NCI-H1694 (cell line): ENCODE measurements around the gene VASN.
"Not testable (repeated sequence)": the region's sequence is repeated elsewhere in the genome, so short reads cannot be mapped to it uniquely, and the experiment has no call there.

ENCODE experiments used
- DNase-seq: peaks from one replicate; lab custom pipeline; 2025; lab: John Stamatoyannopoulos, UW

VASN gene

DNA sequence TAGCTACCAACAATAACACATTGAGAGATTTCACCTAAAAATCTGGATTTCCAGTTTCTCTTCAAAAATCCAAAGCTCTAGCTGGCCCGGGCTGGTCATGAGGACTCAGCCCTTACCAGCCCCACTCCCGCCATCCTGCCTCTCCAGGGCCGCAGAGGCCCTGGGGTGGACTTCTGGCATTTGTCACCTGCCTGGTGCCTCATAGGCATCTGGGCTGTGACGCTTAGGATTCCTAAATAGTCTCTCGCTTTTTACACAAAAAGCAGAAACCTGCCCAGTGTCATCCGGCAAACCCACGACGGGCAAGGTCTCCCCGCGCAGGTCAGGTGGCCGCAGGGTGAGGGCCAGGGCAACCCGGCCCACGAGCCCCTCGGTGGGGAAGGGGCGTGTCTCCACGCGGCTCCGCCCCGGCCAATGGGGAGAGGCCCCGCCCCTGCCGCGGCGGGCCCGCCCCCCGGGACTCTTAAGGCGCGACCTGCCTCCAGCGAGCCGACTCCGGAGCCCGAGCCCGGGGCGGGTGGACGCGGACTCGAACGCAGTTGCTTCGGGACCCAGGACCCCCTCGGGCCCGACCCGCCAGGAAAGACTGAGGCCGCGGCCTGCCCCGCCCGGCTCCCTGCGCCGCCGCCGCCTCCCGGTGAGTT, at the start of gene VASN:
Gene VASN (plus strand): TSS at position 492 of the 644 bp plus-strand sequence. CDS start 9,030 bp downstream, outside the sequence.
- DNase-seq, result no peak

DNA sequence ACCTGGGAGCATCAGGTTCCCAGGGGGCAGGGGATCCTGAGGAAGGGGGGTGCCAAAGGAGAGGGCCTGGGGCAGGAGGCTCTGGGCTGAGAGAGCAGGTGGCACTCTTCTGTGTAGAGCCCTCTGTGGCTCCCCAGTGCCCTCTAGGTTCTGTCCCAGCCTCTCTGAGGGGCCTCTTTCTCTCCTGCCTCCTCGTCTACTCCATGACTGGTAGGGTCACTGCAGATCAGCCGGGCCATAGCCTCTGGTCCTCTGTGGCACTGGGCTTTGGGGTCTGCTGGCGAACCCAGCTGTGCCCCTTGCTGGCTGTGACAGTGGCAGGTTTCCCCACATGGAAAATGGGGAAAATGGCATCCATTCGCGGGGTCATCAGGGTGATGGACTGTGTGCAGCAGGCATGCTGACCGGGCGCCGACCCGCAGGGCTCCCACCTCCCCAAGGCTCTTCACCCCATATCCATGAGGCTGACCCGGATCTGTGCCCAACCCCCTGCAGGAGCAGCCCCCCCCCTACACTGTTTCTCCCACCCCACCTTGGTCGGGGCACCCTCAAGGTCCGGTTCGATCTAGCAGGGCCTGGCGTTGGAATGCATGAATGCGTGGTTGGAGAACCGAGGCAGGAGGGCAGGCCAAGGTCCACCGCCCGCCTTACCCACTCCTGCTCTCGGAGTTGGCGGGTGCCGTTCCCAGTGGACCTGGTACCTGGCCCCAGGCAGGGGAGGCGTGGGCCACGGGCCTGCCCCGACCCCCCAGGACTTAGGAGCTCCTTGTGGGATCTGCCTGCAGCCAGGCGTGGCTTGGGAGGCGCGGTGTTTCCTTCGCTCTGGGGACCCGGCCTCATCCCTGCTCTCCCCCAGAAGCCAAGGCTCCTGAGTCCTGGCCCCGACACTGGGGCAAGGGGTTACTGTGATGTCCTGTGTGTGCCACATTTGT, 49.3 kb upstream of the VASN start:
- DNase-seq, result no peak

DNA sequence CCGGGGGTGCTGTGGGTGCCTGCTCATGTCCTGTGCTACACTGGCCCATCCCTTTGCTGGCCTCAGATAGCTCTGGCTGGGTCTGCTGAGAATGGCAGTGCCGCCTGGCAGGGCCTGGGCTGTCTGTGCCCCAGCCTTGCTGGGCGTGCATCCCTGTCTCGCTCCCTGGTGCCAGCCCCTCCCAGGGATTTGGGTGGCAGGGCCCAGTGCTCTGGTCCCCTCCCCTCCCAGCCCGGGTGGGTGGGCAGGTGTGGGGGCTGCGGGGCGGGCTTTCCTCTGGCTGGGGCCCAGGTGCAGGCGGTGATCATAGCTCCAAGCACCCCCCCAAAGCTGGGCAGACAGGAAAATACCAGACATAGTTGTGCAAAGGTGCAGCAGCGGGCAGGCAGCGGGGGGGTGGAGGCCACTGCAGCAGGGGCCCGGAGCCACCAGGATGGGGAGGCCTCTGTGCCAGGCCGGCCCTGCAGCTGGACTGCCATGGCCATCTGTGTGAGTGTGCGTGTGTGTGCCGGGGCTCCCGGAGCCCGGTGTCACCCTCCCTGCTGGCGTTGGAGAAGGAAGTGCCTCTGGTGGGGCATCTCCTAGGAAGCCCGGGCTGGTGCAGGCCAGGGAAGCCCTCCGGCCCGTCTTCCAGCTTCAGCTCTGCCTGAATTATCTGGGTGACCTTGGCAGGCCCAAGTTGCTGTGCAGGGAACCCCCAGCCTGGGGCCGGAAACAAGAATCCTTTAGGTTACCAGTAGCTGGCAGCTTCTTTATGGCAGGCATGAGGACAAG, 48.4 kb upstream of the VASN start:
- no peak for DNase-seq

DNA sequence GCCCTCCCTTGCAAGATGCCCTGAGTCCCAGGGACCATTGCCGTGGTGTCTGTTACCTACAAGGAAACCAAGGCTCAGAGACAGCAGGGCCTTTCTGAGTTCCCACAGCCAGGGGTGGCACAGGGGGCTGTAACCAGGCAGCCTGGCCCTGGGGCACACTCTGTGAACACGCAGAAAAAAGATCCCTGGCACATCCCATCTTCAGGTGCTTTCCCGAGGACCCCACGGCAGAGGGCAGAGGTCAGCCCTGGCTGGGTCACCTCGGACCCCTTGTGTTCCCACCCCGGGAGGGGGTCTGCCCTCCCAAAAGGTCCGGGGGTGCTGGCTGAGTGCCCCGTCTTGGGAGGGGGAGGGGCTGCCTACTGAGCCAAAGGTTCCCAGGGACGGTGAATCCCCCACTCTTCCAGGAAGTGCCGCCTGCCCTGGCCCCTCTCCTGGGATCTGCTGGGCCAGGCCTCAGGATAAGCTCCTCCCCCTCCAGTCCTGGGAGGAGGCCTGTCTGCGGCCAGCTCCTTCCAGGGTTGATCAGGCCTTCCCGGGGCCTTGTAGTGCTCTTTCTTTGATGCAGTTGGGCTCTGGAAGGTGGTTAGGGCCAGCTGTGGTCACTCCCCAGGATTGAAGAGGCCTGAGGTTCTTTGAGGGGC, 47.7 kb upstream of the VASN start:
- DNase-seq, result no peak

DNA sequence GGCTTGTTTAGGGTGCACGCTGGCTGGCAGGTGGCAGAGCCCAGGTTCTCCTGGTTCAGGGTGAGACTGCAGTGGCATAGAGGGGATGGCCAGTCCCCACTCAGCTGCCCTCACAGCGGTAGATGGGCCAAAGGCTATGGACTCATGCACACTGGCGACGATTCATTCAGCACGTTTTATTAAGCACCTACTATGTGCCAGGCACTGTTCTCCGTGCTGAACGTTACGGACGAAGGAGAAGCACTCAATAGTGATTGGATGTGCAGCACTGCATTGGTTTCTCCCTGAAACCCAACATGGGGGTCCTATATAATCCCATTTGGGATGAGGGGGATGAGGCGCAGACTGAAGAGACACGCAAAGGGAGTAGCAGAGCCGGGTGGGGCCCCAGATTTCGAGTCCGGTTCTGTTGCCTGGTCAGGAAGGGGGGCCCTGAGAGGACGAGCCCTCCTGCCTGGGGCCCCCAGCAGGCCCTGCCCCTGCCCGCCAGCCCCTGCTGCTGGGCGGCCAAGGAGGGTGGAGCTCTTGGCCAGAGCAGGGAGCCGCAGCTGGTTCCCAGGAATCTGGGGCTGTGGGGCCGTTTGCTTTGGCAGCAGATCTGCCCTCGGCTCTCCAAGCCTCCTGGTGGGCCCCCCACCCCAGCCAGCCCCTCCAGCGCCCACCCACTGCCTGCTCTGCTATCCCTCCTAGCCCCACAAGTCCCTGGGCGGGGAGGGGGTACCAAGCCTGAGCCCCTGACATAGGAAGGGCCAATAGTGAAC, 47.0 kb upstream of the VASN start:
- DNase-seq, result no peak

DNA sequence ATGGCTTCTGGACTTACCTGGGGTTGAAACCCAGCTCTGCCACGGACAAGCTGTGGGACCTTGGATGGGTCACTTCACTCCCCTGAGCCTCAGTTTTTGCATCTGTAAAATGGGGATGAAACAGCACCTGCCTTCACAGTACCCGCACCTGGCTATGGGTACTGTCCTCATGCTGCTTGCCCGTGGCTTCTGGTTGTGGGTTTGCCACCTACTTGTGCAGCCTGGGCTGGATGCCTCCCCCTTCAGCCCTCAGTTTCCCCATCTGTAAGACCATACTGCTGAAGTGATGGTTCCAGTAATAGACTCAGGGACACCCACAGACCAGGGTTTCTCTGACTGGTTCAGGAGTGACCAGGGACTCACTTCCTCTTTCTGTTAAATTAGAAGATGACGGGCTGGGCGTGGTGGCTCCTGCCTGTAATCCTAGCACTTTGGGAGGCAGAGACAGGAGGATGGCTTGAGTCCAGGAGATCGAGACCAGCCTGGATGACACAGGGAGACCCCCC, 46.3 kb upstream of the VASN start:
- no peak for DNase-seq

DNA sequence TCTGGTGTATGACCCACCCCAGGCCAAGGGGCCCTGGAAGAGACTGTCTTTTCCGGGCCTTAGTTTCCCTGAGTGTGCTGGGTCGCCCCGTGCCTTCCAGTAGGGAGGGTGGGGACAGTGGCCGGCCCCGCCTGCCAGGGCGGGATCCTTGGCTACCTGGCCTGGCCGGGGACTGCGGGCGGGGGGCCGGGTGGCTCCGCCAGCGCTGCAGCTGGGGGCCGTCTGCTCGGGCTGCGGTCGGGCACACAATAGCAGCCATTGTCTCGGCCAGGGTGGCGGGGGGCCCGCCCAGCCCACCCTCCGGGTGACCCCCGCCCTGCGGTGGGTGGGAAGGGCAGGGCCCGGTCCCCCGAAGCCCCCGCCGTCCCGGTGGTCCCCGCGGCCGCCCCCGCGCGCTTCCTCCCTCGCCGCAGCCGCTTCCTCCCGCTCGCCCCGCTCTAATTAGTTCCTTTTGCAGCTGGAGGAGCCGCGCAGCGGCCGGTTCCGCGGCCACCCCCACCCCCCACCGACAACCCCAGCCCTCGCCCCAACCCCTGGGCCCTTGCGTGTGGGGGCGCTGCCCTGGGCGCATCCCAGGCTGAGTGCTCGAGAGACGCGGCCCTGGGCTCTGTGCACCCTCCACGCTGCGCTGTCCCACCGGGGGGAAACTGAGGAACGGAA, 44.1 kb upstream of the VASN start:
- no peak for DNase-seq

DNA sequence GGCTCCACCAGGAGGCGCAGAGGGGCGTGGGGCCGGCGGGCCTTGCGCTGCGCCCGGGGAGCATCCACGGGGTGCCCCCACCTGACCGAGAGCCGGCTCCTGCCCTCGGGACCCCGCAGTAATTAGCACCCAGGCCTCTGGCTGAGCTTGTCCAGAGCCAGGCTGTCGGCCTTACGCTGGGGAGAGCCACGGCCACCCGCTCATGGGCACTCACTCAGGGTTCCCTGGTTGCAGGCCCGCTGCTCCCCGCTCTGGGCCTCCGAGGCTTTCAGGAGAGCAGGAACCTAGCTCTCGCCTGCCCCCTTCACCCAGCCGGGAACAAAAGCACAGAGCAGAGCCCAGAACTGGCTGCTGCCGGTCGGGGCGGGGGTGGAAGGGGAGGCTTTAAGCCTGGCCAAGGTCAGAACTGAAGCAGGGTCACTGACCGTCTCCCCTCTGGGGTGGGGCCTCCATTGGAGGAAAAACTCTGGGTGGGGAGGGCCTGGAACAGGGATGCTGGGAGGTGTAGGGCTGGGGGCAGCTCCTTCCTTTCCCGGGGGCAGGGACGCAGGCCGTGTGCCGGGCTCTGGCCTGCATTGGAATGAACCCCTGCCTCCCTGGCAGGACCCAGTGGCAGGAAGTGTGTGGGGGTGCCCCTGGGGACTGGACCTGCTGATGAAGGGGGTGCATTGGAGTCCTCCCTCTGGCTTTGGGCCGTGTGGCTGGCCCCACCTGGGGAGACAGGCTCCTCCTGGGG, 43.4 kb upstream of the VASN start:
- no peak for DNase-seq

DNA sequence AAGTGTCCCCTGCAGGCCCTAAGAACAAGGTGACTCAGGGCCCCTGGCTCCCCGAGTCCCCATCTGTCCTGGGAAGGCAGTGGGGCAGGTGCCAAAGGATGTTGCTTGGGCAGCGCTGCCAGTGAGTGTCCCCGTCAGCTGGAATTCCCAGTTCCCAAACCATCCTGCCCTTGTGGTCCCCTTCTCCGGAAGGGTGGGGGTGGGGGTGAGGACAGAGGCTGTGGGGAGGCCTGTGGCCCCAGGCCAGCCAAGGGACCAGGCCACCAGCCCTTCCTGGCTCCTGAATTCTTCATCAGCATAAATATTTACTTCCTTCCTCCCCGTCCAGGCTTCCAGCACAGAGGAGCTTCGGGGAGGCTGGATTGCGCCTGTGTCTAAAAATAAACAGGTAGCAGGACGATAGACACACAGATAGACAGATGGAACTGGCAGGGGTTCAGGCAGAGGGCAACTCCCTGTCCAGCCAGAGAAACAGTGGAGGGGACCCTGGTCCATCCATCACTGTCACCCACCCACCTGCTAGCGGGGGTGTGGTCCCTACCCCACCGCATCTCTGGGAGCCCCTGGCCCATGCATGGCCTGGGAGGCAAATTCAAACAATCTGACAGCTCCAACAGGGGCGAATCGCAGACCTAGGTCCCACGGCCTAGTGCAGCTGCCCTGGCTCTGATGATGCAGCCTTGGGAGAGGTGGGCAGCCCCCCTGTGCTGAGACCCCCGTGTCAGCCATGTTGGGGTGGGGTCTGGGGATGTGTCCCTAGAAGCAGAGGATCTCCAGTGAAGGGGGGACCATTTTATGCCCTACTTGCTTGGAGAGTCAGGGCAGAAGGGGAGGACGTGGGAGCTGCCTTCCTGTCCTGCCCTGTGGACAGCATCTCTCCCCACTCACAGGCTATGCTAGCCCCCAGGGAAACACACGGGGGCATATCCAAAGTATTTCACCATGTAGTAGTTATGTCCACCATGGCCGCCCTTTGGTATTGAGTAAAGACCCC, 42.6 kb upstream of the VASN start:
- no peak for DNase-seq

DNA sequence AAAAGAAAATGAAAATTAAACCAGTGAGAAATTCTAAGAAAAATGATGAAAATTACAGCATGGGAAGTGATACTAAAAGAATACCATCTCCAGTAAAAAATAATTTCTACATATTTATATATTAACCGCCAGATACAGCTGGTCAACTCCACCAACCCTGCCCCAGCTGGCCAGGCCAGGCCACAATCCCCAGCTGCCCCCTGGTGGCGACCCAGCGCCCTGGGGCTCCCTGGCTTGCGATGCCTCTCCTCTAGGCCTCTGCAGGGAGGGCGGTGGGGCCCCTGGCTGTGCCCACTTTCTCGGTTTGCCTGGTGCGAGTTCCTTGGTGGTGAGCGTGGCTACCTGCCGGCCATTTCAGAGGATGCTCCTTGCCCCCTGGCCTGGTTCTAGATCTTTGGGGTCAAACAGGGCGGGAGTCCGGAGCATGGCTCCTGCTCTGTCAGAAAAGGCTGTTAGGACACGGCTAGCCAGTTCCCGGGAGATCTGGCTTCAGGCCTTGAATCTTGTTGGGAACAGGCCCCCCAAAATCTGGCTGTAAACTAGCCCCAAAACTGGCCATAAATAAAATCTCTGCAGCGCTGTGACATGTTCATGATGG, 41.3 kb upstream of the VASN start:
- DNase-seq, result peak; percentile 16

DNA sequence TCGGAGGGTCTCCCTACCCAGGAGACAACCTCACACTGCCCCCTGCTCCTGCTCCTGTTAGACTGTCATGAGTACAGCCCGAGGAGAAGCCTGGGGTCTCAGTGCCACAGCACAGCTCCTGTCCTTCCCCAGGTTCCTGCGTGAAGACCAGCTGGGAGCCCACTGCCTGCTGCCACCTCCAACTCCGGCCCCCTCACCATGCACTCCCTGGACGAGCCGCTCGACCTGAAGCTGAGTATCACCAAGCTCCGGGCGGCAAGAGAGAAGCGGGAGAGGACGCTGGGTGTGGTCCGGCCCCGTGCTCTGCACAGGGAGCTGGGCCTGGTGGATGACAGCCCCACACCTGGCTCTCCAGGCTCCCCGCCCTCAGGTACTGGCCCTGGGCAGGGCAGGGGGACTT, 39.6 kb upstream of the VASN start:
- DNase-seq, result no peak

DNA sequence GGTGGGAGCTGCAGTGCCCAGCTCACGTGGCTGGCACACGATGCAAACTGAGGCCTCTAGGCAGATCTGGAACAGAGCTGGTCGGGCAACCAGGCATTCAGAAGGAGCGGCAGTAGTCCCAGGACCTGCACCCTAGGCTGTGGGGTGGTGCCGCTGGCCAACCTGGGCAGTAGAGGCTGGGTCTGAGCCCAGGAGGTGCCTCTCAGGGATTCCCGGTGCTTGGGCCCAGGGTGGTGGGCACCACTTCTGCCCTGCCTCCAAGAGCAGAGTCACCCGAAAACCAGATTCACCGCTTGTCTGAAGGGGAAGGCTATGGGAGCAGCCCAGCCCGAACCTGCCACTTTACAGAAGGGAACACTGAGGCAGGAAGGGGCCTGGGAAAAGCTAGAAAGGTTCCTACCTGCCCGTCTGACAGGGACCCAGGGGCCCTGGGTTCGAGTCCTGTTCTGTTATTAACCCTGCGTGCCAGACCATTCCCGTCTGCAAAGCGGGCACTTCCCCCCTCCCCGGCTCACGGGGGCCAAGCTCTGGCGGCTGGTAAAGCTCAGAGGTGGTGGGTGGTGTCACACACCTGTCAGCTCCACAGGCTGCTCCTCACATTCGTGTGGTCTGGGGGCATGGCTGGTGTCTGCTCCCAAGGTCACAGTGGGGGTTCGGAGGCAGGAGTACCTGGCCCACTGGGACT, 38.9 kb upstream of the VASN start:
- DNase-seq, result no peak

DNA sequence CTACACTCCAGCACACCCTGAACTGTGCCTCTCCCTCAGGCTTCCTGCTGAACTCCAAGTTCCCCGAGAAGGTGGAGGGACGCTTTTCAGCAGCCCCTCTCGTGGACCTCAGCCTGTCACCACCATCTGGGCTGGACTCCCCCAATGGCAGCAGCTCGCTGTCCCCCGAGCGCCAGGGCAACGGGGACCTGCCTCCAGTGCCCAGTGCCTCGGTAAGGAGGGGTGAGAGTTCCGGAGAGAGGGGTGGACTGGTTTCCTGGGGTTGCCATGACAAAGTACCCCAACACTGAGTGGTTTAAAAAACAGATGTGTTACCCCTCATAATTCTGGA, 38.4 kb upstream of the VASN start:
- no peak for DNase-seq

DNA sequence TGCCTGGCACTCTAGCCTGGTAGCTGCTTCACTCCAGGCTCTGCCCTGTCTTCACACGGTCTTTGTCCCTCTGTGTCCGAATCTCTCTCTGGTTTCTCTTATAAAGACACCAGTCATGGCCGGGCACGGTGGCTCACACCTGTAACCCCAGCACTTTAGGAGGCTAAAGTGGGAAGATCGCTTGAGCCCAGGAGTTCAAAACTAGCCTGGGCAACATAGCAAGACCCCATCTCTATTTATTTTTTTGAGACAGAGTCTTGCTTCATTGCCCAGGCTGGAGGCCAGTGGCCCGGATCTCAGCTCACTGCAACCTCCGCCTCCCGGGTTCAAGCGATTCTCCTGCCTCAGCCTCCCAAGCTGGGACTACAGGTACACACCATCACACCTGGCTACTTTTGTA, 37.9 kb upstream of the VASN start:
- not testable (repeated sequence) for DNase-seq

DNA sequence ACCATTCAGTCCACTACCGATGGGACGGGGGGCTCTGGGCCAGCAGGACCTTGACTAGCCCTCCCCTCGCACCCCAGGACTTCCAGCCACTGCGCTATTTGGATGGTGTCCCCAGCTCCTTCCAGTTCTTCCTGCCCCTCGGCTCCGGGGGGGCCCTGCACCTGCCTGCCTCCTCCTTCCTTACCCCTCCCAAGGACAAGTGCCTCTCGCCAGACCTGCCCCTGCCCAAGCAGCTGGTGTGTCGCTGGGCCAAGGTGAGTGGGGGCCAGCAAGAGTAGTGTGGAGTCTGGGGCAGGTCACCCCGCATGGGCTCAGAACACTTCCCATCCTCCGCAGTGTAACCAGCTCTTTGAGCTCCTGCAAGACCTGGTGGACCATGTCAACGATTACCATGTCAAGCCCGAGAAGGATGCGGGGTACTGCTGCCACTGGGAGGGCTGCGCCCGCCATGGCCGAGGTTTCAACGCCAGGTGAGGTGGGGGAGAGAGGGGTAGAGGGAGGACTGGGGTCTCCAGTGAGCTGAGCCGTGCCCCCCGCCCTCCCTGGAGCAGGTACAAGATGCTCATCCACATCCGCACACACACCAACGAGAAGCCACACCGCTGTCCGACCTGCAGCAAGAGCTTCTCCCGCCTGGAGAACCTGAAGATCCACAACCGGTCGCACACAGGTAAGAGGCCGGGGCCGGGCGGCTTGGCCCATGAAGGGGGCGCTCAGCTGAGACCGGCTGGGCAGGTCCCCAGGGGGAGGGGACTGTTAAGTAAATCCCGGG, 36.7 kb upstream of the VASN start:
- DNase-seq, result no peak

DNA sequence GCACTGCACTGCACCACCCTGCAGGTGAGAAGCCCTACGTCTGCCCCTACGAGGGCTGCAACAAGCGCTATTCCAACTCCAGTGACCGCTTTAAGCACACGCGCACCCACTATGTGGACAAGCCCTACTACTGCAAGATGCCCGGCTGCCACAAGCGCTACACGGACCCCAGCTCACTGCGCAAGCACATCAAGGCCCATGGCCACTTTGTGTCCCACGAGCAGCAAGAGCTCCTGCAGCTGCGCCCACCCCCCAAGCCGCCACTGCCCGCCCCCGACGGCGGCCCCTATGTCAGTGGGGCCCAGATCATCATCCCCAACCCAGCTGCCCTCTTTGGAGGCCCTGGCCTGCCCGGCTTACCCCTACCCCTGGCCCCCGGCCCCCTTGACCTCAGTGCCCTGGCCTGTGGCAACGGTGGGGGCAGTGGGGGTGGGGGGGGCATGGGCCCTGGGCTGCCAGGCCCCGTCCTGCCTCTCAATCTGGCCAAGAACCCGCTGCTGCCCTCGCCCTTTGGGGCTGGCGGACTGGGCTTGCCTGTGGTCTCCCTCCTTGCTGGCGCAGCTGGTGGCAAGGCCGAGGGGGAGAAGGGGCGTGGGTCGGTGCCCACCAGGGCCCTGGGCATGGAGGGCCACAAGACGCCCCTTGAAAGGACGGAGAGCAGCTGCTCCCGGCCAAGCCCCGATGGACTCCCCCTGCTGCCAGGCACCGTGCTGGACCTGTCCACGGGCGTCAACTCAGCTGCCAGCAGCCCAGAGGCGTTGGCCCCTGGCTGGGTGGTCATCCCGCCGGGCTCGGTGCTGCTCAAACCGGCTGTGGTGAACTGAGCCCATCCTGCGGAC, 34.7 kb upstream of the VASN start:
- DNase-seq, result no peak
